HG03378 (cell line): ENCODE data around the gene ALDH3A2.
"Not testable (repeated sequence)": the region's sequence is repeated elsewhere in the genome, so short reads cannot be mapped to it uniquely, and the experiment has no call there.

ENCODE experiments used
- ATAC-seq: cut with Tn5 transposase; IDR thresholded peaks from one replicate; pipeline ENCODE4 v1.9.1; 2021; ENCODE audit warnings: mild to moderate bottlenecking, moderate library complexity; ENCODE audit not compliant: unreplicated experiment

ALDH3A2 gene

DNA sequence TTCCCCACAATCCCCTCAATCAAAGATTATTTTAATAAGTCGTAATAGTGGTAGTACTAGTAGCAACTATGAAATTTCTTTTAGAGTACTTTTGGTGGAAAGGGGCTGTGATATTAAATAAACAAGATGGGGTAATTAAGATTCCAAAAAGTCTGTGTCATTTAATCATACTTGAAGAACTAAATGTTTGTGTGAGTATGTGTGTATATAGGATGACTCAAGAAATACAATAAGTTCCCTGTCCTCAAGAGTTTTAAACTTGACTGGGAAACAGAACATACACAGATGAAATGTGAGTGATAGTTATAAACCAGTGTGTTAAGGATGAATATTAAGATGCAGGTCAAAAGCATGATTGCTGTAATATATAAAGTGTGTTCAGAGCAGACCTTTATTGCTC, 2.3 kb downstream of the ALDH3A2 start:
- no peak for ATAC-seq

DNA sequence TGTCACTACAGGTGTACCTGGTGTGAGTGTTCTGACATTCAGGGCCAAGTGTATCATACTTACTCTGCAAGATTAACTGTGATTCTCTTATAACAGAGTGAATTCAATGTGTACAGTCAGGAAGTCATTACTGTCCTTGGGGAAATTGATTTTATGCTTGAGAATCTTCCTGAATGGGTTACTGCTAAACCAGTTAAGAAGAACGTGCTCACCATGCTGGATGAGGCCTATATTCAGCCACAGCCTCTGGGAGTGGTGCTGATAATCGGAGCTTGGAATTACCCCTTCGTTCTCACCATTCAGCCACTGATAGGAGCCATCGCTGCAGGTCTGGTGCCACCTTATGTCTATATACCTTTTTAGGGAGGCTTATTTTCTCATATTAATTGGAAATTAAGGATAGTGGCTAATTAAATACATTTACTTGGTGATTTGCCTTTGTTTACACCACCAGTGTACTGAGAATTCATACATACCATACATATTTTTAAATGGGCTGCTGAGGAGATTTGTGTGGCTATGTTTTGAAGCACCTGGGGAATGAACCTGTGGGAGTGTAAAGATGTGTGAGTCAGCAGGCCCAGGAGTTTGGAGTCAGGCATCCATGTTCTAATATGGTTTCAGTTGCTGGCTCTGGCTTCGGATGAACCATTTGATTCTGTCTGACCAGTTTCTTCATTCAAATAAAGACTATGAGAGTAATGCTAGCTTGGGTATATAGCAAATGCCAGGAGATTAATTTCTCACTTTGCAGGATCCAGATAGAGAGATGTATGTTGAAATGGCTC, 3.1 kb downstream of the ALDH3A2 start:
- ATAC-seq, result no peak

GRCh38 chr17:19652595-19652994, 4.0 kb downstream of the ALDH3A2 start:
- no peak for ATAC-seq

DNA sequence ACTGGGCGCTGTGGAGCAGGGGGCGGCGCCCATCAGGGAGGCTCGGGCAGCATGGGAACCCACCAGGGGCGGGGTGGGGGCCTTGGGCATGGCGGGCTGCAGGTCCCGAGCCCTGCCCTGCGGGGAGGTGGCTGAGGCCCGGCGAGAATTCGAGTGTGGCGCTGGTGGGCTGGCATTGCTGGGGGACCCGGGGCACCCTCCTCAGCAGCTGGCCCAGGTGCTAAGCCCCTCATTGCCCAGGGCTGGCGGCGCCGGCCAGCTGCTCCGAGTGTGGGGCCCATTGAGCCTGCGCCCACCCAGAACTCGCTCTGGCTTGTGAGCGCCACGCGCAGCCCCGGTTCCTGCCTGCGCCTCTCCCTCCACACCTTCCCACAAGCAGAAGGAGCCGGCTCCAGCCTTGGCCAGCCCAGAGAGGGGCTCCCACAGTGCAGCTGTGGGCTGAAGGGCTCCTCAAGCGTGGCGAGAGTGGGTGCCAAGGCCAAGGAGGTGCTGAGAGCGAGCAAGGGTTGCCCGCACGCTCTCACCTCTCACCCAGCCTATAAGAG, 5.9 kb downstream of the ALDH3A2 start:
- ATAC-seq, result no peak

GRCh38 chr17:19654896-19655295, 6.3 kb downstream of the ALDH3A2 start:
- no peak for ATAC-seq

DNA sequence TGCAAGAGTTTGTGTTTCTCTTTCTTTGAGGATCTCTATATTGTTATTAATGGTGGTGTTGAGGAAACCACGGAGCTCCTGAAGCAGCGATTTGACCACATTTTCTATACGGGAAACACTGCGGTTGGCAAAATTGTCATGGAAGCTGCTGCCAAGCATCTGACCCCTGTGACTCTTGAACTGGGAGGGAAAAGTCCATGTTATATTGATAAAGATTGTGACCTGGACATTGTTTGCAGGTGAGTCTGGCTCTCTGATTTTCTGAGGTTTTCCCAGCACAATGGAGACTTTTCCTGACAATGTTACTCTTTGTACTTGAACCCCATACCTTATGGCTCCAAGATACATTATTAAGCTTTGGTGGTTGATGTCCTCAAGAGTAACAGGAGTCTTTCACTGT, 7.8 kb downstream of the ALDH3A2 start:
- no peak for ATAC-seq

DNA sequence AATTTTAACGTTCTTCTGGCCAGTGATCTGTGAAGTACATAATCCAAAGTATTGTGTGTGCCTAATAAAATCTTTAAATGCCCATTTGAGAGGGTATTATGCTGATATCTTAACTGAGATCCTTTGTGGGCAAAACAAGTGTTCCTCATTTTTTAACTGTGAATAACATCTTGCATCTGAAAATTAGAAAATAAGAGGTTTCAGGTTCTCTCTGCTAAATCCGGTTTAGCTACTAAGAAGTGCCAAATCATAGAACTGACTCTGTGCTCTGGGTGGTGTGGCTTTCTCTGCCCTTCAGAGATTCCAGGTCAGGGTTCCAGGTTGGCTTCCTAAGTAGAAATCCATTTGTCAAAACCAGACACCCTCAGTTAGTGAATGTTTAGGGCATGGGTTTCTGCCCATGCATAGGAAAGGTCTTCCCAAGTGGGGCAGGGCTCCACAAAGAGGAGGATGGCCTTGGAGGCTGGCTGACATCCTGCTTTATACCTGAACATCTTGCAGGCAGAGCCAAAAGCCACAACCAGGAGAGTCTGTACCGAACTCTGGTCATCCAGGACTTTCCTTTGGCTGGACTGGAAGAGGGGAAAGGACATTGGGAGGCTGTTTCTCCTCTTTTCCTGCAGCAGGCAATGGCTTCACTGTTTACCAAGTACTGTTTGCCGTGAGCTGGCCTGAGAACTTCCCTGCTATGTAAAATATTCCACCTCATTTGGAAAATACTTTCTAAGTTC, 8.5 kb downstream of the ALDH3A2 start:
- no peak for ATAC-seq

GRCh38 chr17:19659366-19660177, 11.0 kb downstream of the ALDH3A2 start:
- no peak for ATAC-seq

DNA sequence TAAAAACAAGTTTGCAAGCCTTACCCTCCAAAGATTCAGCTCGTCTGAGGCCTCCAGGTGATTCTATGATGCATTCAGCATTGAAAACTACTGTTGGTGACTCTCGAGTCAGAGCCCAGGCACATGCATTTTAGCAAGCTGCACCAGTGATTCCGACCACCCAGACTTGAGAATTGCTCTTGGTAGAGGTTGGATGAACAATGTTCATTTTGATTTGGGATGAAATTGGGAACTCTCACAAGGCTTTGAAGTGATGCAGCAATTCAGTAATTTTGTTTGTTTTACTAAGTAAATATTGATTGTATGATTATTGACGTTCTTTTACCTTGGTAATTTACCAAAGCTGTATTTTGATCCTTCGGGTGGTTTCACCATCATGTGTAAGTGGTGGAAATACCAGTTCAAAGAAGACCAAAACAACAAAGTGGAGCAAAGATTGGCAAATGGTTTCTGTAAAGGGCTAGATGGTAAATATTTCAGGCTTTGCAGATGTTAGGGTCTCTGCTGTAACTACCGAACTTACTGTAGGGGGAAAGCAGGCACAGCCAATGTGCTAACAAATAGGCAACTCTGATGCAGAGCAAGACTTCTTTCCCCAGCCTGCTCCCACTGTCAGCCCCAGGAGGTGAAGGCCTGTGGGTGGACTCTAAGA, 11.8 kb downstream of the ALDH3A2 start:
- ATAC-seq, result no peak

DNA sequence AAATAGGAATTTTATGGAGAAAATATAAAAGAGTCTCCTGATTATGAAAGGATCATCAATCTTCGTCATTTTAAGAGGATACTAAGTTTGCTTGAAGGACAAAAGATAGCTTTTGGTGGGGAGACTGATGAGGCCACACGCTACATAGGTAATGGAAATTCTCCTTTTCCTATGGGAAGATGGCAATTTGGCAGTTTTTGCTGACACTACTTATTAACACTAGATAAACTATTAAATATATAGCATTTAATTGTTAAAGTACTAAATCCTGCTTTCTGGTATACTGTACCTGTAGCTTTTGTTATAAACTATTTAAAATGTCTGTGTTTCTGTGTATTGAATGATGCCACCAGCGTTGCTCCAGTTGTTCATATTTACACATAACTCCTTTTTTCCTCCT, 12.6 kb downstream of the ALDH3A2 start:
- no peak for ATAC-seq

DNA sequence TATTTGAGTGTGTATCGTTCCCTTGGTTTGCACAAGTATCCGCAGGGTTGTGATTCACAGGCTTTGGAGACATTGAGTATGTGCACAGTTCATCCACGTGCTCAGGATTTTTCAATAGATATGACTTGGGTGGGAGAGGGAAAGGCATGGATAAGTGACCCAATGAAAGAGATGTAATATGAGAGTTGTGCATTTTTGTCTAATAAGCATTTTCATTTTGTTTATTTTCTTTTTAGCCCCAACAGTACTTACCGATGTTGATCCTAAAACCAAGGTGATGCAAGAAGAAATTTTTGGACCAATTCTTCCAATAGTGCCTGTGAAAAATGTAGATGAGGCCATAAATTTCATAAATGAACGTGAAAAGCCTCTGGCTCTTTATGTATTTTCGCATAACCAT, 14.5 kb downstream of the ALDH3A2 start:
- no peak for ATAC-seq

GRCh38 chr17:19664136-19664820, 15.7 kb downstream of the ALDH3A2 start:
- ATAC-seq, result no peak

GRCh38 chr17:19664821-19665181, 16.2 kb downstream of the ALDH3A2 start:
- ATAC-seq, result no peak

- not testable (repeated sequence) for ATAC-seq
Observed at GRCh38 chr17:19669680-19670079, 21.1 kb downstream of the ALDH3A2 start.

GRCh38 chr17:19670908-19671307, 22.4 kb downstream of the ALDH3A2 start:
- ATAC-seq, result no peak

- ATAC-seq, result no peak
Observed at GRCh38 chr17:19671433-19671832, 22.9 kb downstream of the ALDH3A2 start.

DNA sequence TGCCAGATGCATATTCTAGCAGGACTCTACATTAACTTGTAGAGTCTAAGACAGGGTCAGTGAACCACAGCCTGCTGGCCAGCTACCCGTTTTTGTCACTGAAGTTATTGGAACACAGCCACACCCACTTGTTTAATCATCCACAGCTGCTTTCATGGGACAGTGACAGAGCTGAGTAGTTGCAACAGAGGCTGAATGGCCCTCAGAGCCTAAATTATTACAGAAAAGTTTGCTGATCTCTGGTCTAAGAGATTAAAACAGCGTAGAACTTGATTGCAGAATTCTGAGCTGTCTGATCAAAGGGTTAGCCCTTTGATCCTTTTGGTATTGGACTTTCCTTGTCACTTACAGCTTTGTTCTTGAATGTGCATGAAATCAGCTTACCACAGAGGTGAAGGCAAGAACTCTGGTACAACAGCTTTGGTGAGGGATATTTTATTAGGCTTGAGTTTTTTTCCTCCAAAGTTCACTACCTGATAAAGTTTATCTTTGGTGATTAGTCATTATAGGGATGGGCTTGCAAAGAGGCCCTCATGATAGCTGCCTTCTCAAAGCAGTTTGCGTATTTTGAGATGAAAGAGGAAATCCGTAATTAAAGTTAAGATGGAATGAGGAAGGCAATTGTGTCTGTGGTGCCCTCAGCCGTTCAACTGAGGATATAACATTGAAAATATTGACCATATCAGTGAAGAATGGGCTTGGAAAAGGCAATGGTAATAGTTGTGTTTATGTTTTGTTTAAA, 23.6 kb downstream of the ALDH3A2 start:
- ATAC-seq, result no peak

DNA sequence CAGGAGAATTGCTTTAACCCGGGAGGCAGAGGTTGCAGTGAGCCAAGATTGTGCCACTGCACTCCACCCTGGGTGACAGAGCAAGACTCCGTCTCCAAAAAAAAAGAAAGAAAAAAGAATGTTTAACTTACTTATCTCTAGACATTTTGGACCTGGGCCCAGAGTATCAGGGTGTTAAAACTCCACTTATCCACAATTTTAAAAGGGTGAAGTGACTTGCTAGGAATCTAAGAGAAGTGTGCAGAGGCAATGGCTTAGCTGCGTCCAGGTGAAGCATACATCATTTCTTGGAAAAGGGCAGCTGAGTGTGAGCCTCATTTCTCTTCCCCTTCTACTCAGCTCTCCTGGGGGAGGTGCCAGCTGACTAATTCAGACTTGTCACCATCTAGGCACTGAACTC, 25.1 kb downstream of the ALDH3A2 start:
- ATAC-seq, result no peak

DNA sequence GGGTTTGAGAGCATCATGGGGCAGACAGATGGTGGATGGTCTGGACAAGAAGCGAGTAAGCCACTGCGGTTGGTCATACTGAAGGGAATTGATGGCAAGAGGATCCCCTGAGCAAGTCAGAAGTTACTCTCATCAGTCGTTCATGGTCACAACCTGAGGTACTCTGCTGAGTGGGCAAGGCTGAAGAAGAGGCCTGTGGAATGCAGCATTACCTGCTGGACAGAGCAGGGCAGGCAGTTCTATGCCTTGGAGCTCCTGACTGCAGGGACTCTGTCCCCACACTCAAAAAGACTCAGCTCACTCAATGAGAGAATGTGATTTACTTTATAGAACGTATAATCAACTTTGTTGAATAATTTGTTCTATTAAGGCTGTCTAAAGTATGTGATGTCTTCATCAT, 28.3 kb downstream of the ALDH3A2 start:
- no peak for ATAC-seq
